Activated T-cell treated with anti-CD3 and anti-CD28 coated beads for 1 hour (primary cell): ENCODE data around the gene EHMT1.
"Not testable (repeated sequence)": the region's sequence is repeated elsewhere in the genome, so short reads cannot be mapped to it uniquely, and the experiment has no call there.

Experiments
- DNase-seq: peaks from one replicate; pipeline ENCODE4 v3.0.0-alpha.2; 2020; ENCODE audit warnings: low read depth

EHMT1 gene

GRCh38 chr9:137615387-137615871 lies 3.4 kb upstream of the EHMT1 start:
- no peak for DNase-seq

GRCh38 chr9:137619240-137620047 lies 639 bp downstream of the EHMT1 start:
- DNase-seq: no peak

- DNase-seq: no peak
These were observed 1.2 kb downstream of the EHMT1 start for GRCh38 chr9:137620048-137620405.

GRCh38 chr9:137620581-137620980 lies 1.8 kb downstream of the EHMT1 start:
- DNase-seq: no peak

- no peak for DNase-seq
These were observed 2.4 kb downstream of the EHMT1 start for GRCh38 chr9:137621131-137621757.

- DNase-seq: not testable (repeated sequence)
These were observed 3.4 kb downstream of the EHMT1 start for GRCh38 chr9:137622211-137622610.

GRCh38 chr9:137626464-137626863 lies 7.7 kb downstream of the EHMT1 start:
- DNase-seq: no peak

GRCh38 chr9:137627406-137627805 lies 8.6 kb downstream of the EHMT1 start:
- not testable (repeated sequence) for DNase-seq

- no peak for DNase-seq
These were observed 11.3 kb downstream of the EHMT1 start for GRCh38 chr9:137630126-137630525.

GRCh38 chr9:137630679-137631078 lies 11.9 kb downstream of the EHMT1 start:
- no peak for DNase-seq

- no peak for DNase-seq
These were observed 12.8 kb downstream of the EHMT1 start for GRCh38 chr9:137631345-137632229.

- DNase-seq: no peak
These were observed 13.7 kb downstream of the EHMT1 start for GRCh38 chr9:137632230-137633161.

- DNase-seq: no peak
These were observed 15.2 kb downstream of the EHMT1 start for GRCh38 chr9:137634016-137634415.

- DNase-seq: no peak
These were observed 19.9 kb downstream of the EHMT1 start for GRCh38 chr9:137638680-137639079.

- DNase-seq: no peak
These were observed 20.7 kb downstream of the EHMT1 start for GRCh38 chr9:137639303-137640051.

- no peak for DNase-seq
These were observed 22.1 kb downstream of the EHMT1 start for GRCh38 chr9:137640862-137641261.

- DNase-seq: no peak
These were observed 23.4 kb downstream of the EHMT1 start for GRCh38 chr9:137642118-137642601.

GRCh38 chr9:137642892-137643291 lies 24.1 kb downstream of the EHMT1 start:
- no peak for DNase-seq

GRCh38 chr9:137643921-137644320 lies 25.1 kb downstream of the EHMT1 start:
- DNase-seq: no peak

- no peak for DNase-seq
These were observed 26.4 kb downstream of the EHMT1 start for GRCh38 chr9:137645211-137645610.
